H9 (cell line): ENCODE data around the gene NHERF2. TPM values are rescaled to one million over a fixed set of nuclear protein-coding genes. Genes with fewer than 3 reads are reported as not detected.

Experiments used
- DNase-seq: peaks from one replicate; pipeline ENCODE4 v3.0.0-alpha.2; 2017
- H2AFZ ChIP-seq: one replicate; pipeline ENCODE4 v1.6.1; 2013; ENCODE audit warnings: mild to moderate bottlenecking, low read length, control low read depth, moderate library complexity
- H2AK5ac ChIP-seq: 2 replicates; pipeline ENCODE4 v1.6.1; 2013; ENCODE audit warnings: low read length, control low read depth, mixed read lengths; ENCODE audit not compliant: insufficient read length
- H2BK120ac ChIP-seq: one replicate; pipeline ENCODE4 v1.6.1; 2013; ENCODE audit warnings: low read depth, mild to moderate bottlenecking, low read length, control low read depth, inconsistent platforms; ENCODE audit not compliant: poor library complexity, severe bottlenecking
- H2BK12ac ChIP-seq: 2 replicates; pipeline ENCODE4 v1.6.1; 2013; ENCODE audit warnings: low read length, control low read depth, mixed read lengths, low read depth; ENCODE audit not compliant: insufficient read length
- H2BK15ac ChIP-seq: 2 replicates; pipeline ENCODE4 v1.6.1; 2013; ENCODE audit warnings: low read depth, low read length, control low read depth
- H2BK20ac ChIP-seq: one replicate; pipeline ENCODE4 v1.6.1; 2013; ENCODE audit warnings: low read depth, mild to moderate bottlenecking, low read length, control low read depth, inconsistent platforms; ENCODE audit not compliant: poor library complexity, severe bottlenecking
- H2BK5ac ChIP-seq: 2 replicates; pipeline ENCODE4 v1.6.1; 2013; ENCODE audit warnings: low read length, control low read depth, mixed read lengths; ENCODE audit not compliant: insufficient read length
- H3K14ac ChIP-seq: 2 replicates; pipeline ENCODE4 v1.6.1; 2013; ENCODE audit warnings: low read length, control low read depth; ENCODE audit not compliant: insufficient read depth
- H3K18ac ChIP-seq: 2 replicates; pipeline ENCODE4 v1.6.1; 2013; ENCODE audit warnings: low read depth, mild to moderate bottlenecking, mixed read lengths, low read length, control low read depth; ENCODE audit not compliant: insufficient read length
- H3K23ac ChIP-seq: 2 replicates; pipeline ENCODE4 v1.6.1; 2013; ENCODE audit warnings: low read length, control low read depth, mixed read lengths, low read depth; ENCODE audit not compliant: insufficient read length
- H3K23me2 ChIP-seq: 2 replicates; pipeline ENCODE4 v1.6.1; 2013; ENCODE audit warnings: low read depth, mild to moderate bottlenecking, mixed read lengths, low read length, control low read depth; ENCODE audit not compliant: insufficient read length, poor library complexity, severe bottlenecking
- H3K27ac ChIP-seq: 2 replicates; pipeline ENCODE4 v1.5.1; 2013; ENCODE audit warnings: low read length, control low read depth, mixed read lengths, low read depth; ENCODE audit not compliant: insufficient read length
- H3K27me3 ChIP-seq: 2 replicates; pipeline ENCODE4 v1.6.1; 2013; ENCODE audit warnings: low read length, control low read depth, inconsistent platforms; ENCODE audit not compliant: insufficient read depth
- H3K4ac ChIP-seq: 2 replicates; pipeline ENCODE4 v1.6.1; 2013; ENCODE audit warnings: low read depth, mild to moderate bottlenecking, control low read depth, inconsistent platforms, low read length, moderate library complexity
- H3K4me1 ChIP-seq: 2 replicates; pipeline ENCODE4 v1.6.1; 2013; ENCODE audit warnings: low read length, control low read depth, inconsistent platforms; ENCODE audit not compliant: insufficient read depth
- H3K4me2 ChIP-seq: 2 replicates; pipeline ENCODE4 v1.6.1; 2013; ENCODE audit warnings: low read length, control low read depth, mixed read lengths; ENCODE audit not compliant: insufficient read length, insufficient read depth
- H3K56ac ChIP-seq: 2 replicates; pipeline ENCODE4 v1.6.1; 2013; ENCODE audit warnings: low read depth, mild to moderate bottlenecking, mixed read lengths, low read length, control low read depth; ENCODE audit not compliant: insufficient read length
- H3K79me1 ChIP-seq: 2 replicates; pipeline ENCODE4 v1.6.1; 2013; ENCODE audit warnings: low read depth, mild to moderate bottlenecking, moderate library complexity, low read length, control low read depth, inconsistent platforms; ENCODE audit not compliant: insufficient read depth, poor library complexity, severe bottlenecking
- H3K79me2 ChIP-seq: 2 replicates; pipeline ENCODE4 v1.6.1; 2013; ENCODE audit warnings: low read length, control low read depth, inconsistent platforms; ENCODE audit not compliant: insufficient read depth
- H3K9ac ChIP-seq: 2 replicates; pipeline ENCODE4 v1.6.1; 2013; ENCODE audit warnings: low read length, control low read depth, mixed read lengths; ENCODE audit not compliant: insufficient read length; ENCODE audit errors: extremely low read depth
- H3K9me3 ChIP-seq: one replicate; pipeline ENCODE4 v1.6.1; 2013; ENCODE audit warnings: low read depth, low read length, inconsistent platforms; ENCODE audit not compliant: control insufficient read depth
- H3T11ph ChIP-seq: one replicate; pipeline ENCODE4 v1.6.1; 2013; ENCODE audit warnings: mild to moderate bottlenecking, low read length, control low read depth, inconsistent platforms
- H4K20me1 ChIP-seq: one replicate; pipeline ENCODE4 v1.6.1; 2013; ENCODE audit not compliant: control insufficient read depth, insufficient read length, insufficient read depth
- H4K5ac ChIP-seq: 2 replicates; pipeline ENCODE4 v1.6.1; 2013; ENCODE audit warnings: low read depth, mild to moderate bottlenecking, mixed read lengths, low read length, control low read depth; ENCODE audit not compliant: insufficient read length
- H4K8ac ChIP-seq: replicated peaks from 2 replicates; pipeline ENCODE4 v1.6.1; 2013; ENCODE audit warnings: low read length, control low read depth, mixed read lengths, low read depth; ENCODE audit not compliant: insufficient read length
- H4K91ac ChIP-seq: 2 replicates; pipeline ENCODE4 v1.6.1; 2013; ENCODE audit warnings: low read depth, mild to moderate bottlenecking, moderate library complexity, mixed read lengths, low read length, control low read depth; ENCODE audit not compliant: insufficient read length
- H3K27ac Mint-ChIP-seq, 3 experiments: 2 replicates in 2 of 3; 3 replicates in 1 of 3; pipeline ENCODE4 v1.8.0; 2020 to 2021; ENCODE audit warnings: mixed read lengths in 3 of 3, mild to moderate bottlenecking in 1 of 3, moderate library complexity in 1 of 3
- H3K27me3 Mint-ChIP-seq: 2 replicates; pipeline ENCODE4 v1.8.0; 2021; ENCODE audit warnings: low read depth, mild to moderate bottlenecking, moderate library complexity, mixed read lengths
- H3K36me3 Mint-ChIP-seq, 3 experiments: 2 replicates in 2 of 3; 3 replicates in 1 of 3; pipeline ENCODE4 v1.8.0; 2020 to 2021; ENCODE audit warnings: low read depth in 3 of 3, mixed read lengths in 3 of 3; ENCODE audit not compliant: insufficient read depth in 1 of 3
- H3K4me1 Mint-ChIP-seq, 2 experiments: 2 replicates each; pipeline ENCODE4 v1.8.0; 2020; ENCODE audit warnings: mixed read lengths in 2 of 2
- H3K4me3 Mint-ChIP-seq, 2 experiments: 2 replicates in 1 of 2; 3 replicates in 1 of 2; pipeline ENCODE4 v1.8.0; 2020 to 2021; ENCODE audit warnings: mild to moderate bottlenecking in 2 of 2, mixed read lengths in 2 of 2, moderate library complexity in 1 of 2
- H3K9me3 Mint-ChIP-seq, 2 experiments: 2 replicates in 1 of 2; 3 replicates in 1 of 2; pipeline ENCODE4 v1.8.0; 2020; ENCODE audit warnings: mild to moderate bottlenecking in 2 of 2, mixed read lengths in 2 of 2, moderate library complexity in 1 of 2
- WGBS: extraction: QIAGEN DNeasy Blood & Tissue Kit; methylation state at CpG from one replicate; pipeline ENCODE4 v1.1.7; 2013; ENCODE audit warnings: missing lambda C conversion rate, low lambda C conversion rate, mixed read lengths; ENCODE audit not compliant: insufficient read length; ENCODE audit errors: extremely low coverage; 5-methylcytosine and 5-hydroxymethylcytosine counted together
- total RNA-seq: library from RNA; stranded (reverse); gene quantifications from 2 replicates; pipeline ENCODE4 v1.2.1, GENCODE V29; 2021
- TF ChIP-seq, protein P1 (sequence below): fragments of 200-600 bp; sonication (generic); conservative IDR thresholded peaks from 3 replicates; pipeline ENCODE4 v1.8.0; 2021; ENCODE audit warnings: antibody characterized with exemption, mild to moderate bottlenecking

NHERF2 gene
- total RNA-seq, 1 experiment from 2014 or later = 15.3 TPM

DNA sequence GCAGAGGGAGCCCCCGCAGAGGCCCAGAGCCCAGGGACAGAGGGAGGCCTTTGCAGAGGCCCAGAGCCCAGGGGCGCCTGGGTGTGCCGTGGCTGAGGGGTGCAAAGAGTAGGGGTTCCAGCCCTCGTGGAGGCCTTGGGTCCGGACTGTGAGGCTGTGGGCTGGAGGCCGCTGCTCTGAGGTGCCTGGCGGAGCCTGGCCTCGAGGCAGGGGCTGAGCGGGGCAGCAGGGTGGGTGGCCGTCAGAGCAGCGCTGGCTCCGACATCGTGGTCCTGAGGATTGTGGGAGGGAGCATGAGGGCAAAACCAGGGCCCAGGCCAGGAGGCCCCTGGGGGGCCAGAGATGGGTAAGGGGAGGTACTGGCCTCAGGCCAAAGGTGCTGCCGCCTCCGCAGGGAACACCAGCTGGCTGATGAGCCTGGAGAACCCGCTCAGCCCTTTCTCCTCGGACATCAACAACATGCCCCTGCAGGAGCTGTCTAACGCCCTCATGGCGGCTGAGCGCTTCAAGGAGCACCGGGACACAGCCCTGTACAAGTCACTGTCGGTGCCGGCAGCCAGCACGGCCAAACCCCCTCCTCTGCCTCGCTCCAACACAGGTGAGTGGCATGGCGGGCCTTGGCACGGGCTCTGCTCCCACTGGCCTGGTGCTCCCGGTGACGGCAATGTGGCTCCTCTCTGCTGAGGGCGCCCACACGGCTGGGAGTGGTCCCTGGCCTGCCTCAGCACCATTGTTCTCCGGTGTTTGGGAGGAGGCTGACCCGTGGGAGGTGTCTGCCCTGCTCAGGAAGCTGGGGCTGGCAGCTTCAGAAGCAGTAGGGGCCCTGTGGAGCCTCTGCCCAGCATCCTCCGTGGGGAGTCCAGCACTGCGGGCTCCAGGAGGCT lies 54.7 kb downstream of the NHERF2 start:
- TF ChIP-seq, protein P1, sequence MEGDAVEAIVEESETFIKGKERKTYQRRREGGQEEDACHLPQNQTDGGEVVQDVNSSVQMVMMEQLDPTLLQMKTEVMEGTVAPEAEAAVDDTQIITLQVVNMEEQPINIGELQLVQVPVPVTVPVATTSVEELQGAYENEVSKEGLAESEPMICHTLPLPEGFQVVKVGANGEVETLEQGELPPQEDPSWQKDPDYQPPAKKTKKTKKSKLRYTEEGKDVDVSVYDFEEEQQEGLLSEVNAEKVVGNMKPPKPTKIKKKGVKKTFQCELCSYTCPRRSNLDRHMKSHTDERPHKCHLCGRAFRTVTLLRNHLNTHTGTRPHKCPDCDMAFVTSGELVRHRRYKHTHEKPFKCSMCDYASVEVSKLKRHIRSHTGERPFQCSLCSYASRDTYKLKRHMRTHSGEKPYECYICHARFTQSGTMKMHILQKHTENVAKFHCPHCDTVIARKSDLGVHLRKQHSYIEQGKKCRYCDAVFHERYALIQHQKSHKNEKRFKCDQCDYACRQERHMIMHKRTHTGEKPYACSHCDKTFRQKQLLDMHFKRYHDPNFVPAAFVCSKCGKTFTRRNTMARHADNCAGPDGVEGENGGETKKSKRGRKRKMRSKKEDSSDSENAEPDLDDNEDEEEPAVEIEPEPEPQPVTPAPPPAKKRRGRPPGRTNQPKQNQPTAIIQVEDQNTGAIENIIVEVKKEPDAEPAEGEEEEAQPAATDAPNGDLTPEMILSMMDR = no peak
- Histone ChIP-seq H4K20me1 (no peaks in the 10 kb centered on the region), H3K4me1 (no peaks in the 10 kb centered on the region), H4K8ac (no peak overlapping the region), H3K27me3 (no peaks in the 10 kb centered on the region), H3K23ac (no peak overlapping the region), H2BK5ac (no peak overlapping the region), H3K18ac (no peak overlapping the region), H2AFZ (no peak overlapping the region), H2AK5ac (no peak overlapping the region), H3K14ac (no peak overlapping the region), H3K23me2 (no peaks in the 10 kb centered on the region), H2BK20ac (no peak overlapping the region), H3K79me1 (no peaks in the 10 kb centered on the region), H2BK12ac (no peak overlapping the region), H3K27ac (no peak overlapping the region), H3K9ac (no peak overlapping the region), H3K4me2 (no peak overlapping the region), H4K5ac (no peak overlapping the region), H2BK120ac (no peak overlapping the region), H3K56ac (no peak overlapping the region), H3K4ac (no peak overlapping the region), H4K91ac (no peak overlapping the region), H3K79me2 (no peaks in the 10 kb centered on the region), H3K9me3 (no peaks in the 10 kb centered on the region), H3T11ph (no peak overlapping the region), H2BK15ac (no peak overlapping the region)
- H3K36me3 Mint-ChIP-seq = peaks cover 0 to 17% (median 15%) of the 10 kb centered on the region in 3 experiments; a peak in 5 of 7 replicates
- DNase-seq = no peak
- no peaks in the 10 kb centered on the region for H3K4me1 Mint-ChIP-seq
- no CpG with 5 or more reads among the region's 35 CpGs for WGBS
- H3K27ac Mint-ChIP-seq = no peak overlapping the region
- H3K27me3 Mint-ChIP-seq = no peaks in the 10 kb centered on the region
- no peak overlapping the region for H3K4me3 Mint-ChIP-seq
- no peaks in the 10 kb centered on the region for H3K9me3 Mint-ChIP-seq
